Myocyte (in vitro differentiated cells): ENCODE measurements around the gene ZNF846. TPM values are rescaled to one million over a fixed set of nuclear protein-coding genes. Genes with fewer than 3 reads are reported as not detected.

Source experiments
- total RNA-seq: library from RNA; depleted of rRNA; stranded (reverse); fragments of >200 nt; gene quantifications from 2 replicates; pipeline ENCODE4 v1.2.3, GENCODE V29; 2014

The ZNF846 gene
- total RNA-seq, 1 donor from 2014 or later = 6.5 TPM

Other genes with a start within 250 kb of the ZNF846 start
- gene ZNF426, start 230.1 kb downstream of the ZNF846 start, total RNA-seq = 13.7 and 18.0 TPM in 2 replicates
- 39.0 and 44.3 TPM in 2 replicates for gene ZNF121, start 184.2 kb downstream of the ZNF846 start, total RNA-seq
- 32.9 and 55.2 TPM in 2 replicates for gene ZNF561, start 147.5 kb downstream of the ZNF846 start, total RNA-seq
- 21.3 and 21.8 TPM in 2 replicates for gene ZNF562, start 93.6 kb downstream of the ZNF846 start, total RNA-seq
- gene FBXL12, start 50.3 kb upstream of the ZNF846 start, total RNA-seq = 21.1 and 25.4 TPM in 2 replicates
- gene UBL5, start 59.2 kb upstream of the ZNF846 start, total RNA-seq = 417 and 480 TPM in 2 replicates
- 156 and 167 TPM in 2 replicates for gene PIN1, start 66.6 kb upstream of the ZNF846 start, total RNA-seq
- gene OLFM2, start 167.8 kb upstream of the ZNF846 start, total RNA-seq = 31.8 and 50.7 TPM in 2 replicates
- 75.3 and 93.4 TPM in 2 replicates for gene COL5A3, start 241.8 kb upstream of the ZNF846 start, total RNA-seq
- gene RDH8, start 244.7 kb upstream of the ZNF846 start, total RNA-seq = not detected in 2 replicates